GM08714 (cell line): ENCODE data around the gene CRIP2.

Source experiments
- H3K4me3 ChIP-seq: fragments of 200-500 bp; sonication (Bioruptor generic); 2 replicates; pipeline ENCODE4 v1.5.1; 2014; ENCODE audit warnings: mild to moderate bottlenecking, low read length, inconsistent platforms
- ZNF274 ChIP-seq: IDR thresholded peaks from 2 replicates; pipeline ENCODE4 v1.6.1; 2012; ENCODE audit warnings: mild to moderate bottlenecking, low read depth, low read length

CRIP2 gene

DNA sequence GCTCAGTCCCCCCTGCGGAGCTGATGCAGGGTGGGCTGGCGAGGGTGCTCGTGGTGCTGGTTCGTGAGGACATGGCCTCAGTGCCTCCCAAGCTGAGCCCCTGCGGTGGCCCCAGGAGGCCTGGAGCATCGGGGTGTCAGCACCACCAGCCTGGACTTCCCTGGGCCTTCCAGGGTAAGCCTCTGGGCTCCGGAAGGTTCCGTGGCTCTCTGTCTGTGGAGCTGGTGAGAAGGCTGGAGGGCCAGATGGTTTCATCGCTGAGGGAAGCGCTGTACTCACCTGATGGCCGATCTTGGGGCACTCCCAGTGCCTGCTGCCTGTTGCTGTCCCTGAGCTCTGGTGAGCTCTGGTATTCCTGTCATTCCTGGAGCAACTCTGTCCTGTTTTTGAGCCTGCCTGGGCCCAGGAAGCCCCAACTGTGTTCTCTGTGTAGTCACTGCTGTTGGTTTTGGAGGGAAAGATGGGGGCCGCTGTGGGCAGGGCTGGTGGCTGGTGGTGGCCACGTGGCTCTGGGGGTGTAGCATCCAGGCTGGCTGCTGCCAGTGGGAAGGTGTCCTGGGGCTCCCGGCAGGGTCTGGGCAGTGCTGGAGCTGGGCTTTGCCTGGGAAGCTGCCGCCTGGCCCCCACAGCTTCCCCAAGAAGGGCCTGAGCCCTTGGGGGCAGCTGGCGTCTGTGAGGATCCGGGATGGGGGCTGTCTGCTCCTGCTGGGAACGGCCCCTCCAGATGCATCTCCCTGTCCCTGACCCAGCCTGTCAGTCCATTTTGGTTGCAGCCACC, 36.7 kb upstream of the CRIP2 start:
- no peak for TF ChIP-seq ZNF274

DNA sequence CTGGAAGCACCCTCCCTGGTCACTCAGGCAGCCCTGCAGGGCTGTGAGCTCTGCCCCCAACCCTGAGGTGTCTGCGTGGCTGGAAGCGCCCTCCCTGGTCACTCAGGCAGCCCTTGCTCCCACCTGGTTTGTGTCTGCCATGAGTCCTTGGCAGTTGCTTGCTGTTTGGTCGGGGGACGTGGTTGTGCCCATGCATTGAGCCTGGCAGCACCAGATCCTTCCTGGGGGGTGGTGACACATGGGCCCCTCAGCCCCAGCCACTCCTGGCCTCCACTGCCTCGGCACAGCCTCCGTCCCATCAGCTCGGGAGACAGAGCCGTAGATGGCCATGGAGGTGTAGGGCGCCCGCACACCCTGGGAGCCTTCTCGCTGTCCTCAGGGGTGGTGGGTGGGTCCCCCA, 35.4 kb upstream of the CRIP2 start:
- TF ChIP-seq ZNF274: no peak
- H3K4me3 ChIP-seq: no peak overlapping the region

More for the DNA sequence above, 36.7 kb upstream of the CRIP2 start:
- no peak overlapping the region for H3K4me3 ChIP-seq

- no peak overlapping the region for H3K4me3 ChIP-seq
- TF ChIP-seq ZNF274: no peak
Measured at GRCh38 chr14:105439710-105440553, 34.7 kb upstream of the CRIP2 start.

DNA sequence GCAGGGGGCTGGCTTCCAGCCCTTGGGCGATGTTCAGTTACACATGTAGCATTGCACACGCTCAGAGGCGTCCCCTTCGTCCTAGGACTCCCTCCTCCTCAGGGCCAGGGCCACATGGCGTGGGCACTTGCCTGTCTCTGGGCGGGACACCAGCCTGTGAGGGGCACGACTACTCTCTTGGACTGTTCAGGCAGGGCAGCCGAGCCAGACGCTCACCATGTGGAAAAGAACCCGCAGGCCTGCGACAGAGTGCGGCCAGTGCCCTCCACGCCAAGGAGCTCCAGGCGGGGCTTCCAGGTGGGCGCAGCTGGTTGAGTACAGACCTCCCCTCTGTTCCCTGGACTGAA, 34.1 kb upstream of the CRIP2 start:
- H3K4me3 ChIP-seq: no peak overlapping the region
- no peak for TF ChIP-seq ZNF274

DNA sequence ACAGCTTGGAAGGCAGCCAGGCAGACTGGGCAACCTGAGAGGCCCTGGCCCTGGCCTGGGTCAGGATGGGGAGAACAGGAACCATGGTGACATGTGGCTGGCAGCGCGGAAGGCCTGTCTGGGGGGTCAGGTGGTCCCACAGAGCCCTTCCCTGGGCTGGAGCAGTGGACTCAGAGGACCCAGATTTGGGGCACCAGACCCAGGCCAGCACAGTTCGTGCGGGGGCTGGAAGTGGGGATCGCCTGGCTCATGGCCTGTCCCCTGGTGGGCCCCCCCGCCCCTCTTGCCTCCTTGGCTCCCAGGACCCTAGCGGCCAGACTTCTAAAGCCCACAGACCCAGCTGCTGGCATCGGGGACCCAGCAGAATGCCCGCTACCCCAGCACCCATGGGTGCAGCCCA, 33.6 kb upstream of the CRIP2 start:
- H3K4me3 ChIP-seq: no peak overlapping the region
- no peak for TF ChIP-seq ZNF274

DNA sequence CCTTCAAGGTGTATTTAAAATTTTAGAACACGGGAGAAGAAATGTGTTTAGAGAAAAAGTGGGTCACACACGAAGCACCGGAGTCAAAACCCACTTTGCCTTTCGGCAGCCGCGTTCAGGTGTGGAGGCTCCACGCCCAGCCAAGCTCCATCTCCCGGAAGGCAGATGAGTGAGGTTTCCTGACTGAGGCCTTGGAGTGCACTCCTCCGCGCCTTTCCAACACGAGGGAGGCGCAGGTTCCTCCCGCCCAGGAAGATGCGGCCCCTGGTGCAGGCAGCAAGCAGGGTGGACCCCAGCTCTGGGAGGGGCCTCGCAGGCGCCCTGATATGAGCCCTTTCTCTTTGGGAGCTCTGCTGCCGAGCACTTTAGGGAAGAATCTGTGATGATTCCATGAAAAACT, 32.5 kb upstream of the CRIP2 start:
- H3K4me3 ChIP-seq: no peak overlapping the region
- no peak for TF ChIP-seq ZNF274

- TF ChIP-seq ZNF274: no peak
- no peak overlapping the region for H3K4me3 ChIP-seq
Measured at GRCh38 chr14:105442834-105443233, 31.8 kb upstream of the CRIP2 start.

DNA sequence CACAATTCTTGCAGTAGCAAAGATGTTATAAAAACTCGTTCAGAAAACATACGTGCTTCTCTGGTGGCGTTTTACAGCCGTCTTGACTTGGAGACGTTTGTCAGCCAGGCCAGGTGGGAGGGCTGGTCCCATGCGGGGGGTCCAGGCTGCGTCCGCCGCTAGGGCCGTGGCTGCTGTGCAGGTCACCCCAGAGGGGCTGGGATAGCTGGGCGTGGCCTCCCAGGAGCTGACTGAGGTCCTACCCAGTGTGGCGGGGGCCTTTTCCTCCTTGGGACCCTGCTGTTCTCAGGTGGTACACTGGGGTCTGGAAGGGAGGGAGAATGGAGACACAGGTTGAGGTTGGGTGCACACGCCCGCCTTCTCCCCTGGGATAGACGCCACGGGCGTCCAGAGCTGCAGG, 29.8 kb upstream of the CRIP2 start:
- no peak overlapping the region for H3K4me3 ChIP-seq
- no peak for TF ChIP-seq ZNF274

DNA sequence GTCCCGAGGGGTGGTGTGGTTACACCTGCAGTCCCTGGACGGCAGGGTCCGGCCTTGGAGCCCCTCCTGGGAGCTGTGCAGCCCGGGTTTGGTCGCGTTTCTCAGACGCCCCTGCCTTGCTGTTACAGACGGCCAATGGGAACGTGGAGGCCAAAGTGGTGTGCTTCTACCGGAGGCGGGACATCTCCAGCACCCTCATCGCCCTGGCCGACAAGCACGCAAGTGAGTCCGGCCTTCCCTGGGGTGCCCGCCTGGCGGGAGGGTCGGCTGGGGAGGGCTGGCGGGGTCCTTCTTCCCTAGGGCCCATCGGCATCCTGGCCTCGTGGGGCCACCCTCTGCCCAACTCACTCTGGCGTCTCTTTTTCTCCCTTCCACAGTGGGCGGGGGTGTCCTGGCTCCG, 29.3 kb upstream of the CRIP2 start:
- H3K4me3 ChIP-seq: no peak overlapping the region
- TF ChIP-seq ZNF274: no peak

DNA sequence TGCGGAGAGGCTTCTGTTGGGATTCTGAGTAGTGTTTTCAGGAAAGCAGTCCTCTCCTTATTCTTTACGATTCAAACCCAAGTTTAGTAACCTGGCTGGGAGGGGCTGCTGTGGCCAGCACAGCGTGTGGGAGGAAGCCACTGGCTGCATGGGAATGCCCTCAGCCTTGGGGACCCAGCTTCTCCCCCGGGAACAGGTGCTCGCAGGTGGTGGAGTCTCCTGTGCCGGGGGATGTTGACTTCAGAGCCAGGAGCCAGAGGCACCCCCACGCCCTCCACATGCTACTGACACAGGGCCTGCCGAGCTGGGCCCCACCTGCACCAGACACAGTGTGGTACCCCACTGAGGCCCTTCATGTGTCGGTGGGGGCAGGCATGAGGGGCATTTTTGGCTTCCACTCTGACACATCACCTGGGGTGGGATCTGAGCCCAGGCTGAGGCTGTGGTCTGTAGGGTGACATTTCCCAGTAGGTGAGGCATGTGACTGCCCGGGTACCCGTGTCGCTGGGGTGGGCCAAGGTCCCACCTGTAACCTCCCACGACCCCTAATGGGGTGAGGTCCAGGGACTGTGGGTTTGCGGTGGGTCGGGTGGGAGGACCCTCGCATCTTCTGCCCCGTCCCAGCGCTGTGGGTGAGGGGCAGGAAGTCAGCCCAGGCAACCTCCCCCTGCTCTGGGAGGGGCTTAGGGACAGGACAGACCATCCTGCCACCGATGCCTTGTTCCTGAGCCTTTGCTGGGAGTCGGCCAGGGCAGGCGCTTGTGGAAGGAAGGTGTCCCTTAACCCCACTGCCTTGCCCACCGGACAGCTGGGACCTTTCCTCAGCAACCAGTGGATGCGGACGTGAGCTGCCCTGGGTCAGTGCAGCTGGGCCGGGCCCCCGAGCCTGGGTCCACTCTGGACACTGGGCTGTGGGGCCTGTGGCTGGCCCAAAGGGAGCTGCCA, 28.4 kb upstream of the CRIP2 start:
- H3K4me3 ChIP-seq: no peak overlapping the region
- TF ChIP-seq ZNF274: no peak

- no peak for TF ChIP-seq ZNF274
- H3K4me3 ChIP-seq: no peak overlapping the region
Measured at GRCh38 chr14:105446971-105447370, 27.6 kb upstream of the CRIP2 start.

- TF ChIP-seq ZNF274: no peak
- H3K4me3 ChIP-seq: no peak overlapping the region
Measured at GRCh38 chr14:105447651-105448640, 26.7 kb upstream of the CRIP2 start.

GRCh38 chr14:105448706-105449111, 25.9 kb upstream of the CRIP2 start:
- TF ChIP-seq ZNF274: no peak
- H3K4me3 ChIP-seq: no peak overlapping the region
